ENCODE data around the gene CD248.
"Not testable (repeated sequence)": the region's sequence is repeated elsewhere in the genome, so short reads cannot be mapped to it uniquely, and the experiment has no call there.

The CD248 gene

GRCh38 chr11:66311965-66312548 is 4.8 kb downstream of the CD248 start:
- DNase-seq = peak; percentile 94

DNA sequence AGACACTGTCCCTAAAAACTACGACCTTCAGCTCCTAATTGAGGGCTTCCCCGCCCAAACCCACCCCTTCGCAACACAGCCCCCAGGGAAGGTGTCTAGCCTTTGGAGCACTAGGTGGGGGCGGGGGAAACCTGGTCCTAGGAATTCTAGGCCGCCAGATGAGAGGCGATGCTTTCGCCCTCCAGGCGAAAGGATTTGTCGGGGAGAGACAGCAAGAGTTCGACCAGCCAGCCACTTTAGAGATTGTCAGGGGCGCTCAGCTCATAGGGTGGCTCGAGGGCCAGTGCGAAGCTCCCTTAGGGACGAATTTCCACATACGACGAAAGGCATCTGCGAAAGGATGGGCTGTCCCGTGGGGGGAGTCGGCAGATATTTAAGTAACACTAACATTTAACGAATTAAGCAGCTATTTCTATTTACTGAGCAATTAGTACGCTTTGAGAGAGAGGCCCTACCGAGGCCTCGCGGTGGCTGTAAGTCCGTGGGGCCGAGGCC is 5.3 kb downstream of the CD248 start:
- no peak for DNase-seq

- DNase-seq = not testable (repeated sequence)
These were observed 5.9 kb downstream of the CD248 start for GRCh38 chr11:66310803-66311440.

GRCh38 chr11:66310324-66310723 is 6.5 kb downstream of the CD248 start:
- no peak for DNase-seq

GRCh38 chr11:66309475-66309874 is 7.4 kb downstream of the CD248 start:
- no peak for DNase-seq

- no peak for DNase-seq
These were observed 14.2 kb downstream of the CD248 start for GRCh38 chr11:66302656-66303055.

- DNase-seq = no peak
These were observed 17.7 kb downstream of the CD248 start for GRCh38 chr11:66299186-66299585.

DNA sequence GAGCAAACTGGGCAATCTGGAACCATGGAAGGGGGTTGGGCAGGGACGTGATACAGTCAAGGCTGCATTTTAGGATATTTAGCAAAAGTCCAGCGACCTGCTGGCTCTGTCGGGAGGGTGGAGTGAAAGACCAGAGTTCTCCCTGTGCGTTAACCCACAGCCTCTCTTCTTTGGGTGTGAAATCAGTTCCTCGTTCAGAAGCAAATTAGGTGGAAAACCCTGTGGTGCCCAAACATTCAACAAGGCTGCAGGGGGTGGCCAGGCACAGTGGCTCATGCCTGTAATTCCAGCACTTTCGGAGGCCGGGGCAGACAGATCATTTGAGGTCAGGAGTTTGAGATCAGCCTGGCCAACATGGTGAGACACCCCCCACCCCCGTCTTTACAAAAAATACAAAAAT is 19.2 kb downstream of the CD248 start:
- DNase-seq = no peak

GRCh38 chr11:66294626-66295620 is 21.9 kb downstream of the CD248 start:
- DNase-seq = no peak

DNA sequence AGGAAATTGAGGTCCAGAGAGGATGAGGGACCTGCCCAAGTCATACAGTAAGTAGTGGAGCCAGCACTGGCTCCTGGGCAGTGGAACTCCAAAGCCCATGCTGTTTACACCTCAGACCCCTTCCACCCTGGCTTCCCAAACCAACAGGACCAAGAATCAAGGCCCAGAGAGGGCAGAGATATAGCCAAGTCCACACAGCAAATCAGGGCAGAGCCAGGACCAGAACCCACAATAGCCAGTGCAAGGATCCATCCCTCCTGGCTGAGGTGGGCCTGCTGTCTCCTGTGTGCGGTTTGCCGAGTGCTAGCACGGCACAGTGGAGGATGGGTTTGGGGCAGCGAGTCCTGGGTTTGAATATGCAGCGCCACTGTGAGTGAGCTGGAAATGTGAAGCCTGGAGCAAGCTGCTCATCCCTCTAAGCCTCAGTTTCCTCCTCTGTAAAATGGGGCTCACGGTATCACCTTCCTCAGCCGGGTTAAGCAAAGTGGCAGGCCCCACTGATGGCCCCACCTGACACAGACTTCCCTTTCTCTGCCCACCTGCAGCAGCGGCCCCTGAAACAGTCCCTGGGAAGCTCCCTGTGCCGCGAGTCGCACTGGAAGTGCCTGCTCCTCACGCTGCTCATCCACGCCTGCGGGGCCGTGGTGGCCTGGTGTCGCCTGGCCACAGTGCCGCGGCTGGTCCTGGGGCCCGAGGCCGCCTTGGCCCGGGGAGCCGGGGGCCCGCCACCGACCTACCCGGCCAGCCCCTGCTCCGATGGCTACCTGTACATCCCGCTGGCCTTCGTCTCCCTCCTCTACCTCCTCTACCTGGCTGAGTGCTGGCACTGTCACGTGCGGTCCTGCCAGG is 22.8 kb downstream of the CD248 start:
- DNase-seq = no peak

GRCh38 chr11:66293352-66293751 is 23.5 kb downstream of the CD248 start:
- no peak for DNase-seq

- DNase-seq = no peak
These were observed 24.1 kb downstream of the CD248 start for GRCh38 chr11:66292543-66293332.

DNA sequence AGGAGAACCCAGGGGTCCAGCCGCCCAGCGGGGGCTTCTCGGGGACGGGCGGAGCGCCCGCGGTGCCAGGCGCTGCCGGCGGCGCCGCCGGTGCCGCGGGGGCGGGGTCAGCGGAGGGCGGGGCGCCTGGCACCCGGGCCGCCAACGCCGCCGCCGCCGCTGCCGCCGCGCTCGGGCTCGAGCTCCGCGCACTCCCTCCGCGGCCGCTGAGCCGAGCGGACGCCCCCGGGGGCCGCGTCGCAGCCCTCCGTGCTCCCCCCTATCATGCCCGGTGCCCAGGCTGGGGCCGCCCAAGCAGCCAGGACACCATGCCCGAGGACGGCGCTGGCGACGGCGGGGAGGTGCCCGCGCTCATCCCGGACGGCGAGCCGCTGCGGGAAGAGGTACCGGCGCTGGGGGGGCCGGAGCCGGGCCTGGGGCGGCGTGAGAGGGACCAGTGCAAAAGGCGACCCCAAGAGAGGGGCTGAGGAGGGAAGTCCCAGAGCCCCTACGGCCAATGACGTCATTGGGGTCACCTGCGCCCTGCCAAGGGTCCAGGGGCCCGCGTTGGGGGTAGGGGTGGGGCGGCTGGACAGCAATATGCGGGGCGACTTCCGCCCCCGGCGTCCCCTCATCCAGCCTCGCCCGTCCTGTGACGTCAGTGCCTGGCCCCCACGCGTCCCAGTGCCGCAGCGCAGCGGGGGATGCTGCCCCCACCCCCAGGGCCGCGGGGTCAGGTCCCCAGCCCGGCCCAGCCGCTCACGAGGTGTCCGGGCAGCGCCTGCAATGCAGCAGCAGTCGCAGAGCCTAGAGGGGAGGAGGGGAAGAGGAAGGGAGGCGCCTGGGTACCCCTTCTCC is 24.9 kb downstream of the CD248 start, which contains the start of gene TMEM151A:
Gene TMEM151A, plus strand, starts transcription at position 189 of the 837 bp plus-strand sequence. Its CDS starts 120 bp downstream, at position 309.
- DNase-seq = no peak

DNA sequence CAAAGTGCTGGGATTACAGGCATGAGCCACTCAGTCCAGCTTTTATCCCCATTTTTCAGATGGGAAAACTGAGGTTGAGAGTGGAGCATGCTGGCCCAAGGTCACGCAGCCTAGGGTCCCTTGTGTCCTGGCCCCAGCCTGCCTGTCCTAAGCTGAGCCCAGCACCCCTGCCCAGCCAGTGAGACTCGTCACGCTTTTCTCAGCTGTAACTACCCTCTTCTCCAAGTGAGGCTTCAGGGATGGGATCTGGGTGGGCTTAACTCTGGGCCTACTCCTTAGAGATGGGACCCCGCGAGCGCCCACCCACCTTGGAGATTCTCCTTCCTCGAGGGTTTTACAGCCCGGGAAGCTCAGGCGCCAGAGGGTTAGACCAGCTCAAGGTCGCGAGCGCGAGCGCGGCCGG is 25.5 kb downstream of the CD248 start:
- DNase-seq = no peak

GRCh38 chr11:66290330-66290621 is 26.6 kb downstream of the CD248 start:
- DNase-seq = no peak

GRCh38 chr11:66289548-66290329 is 27.1 kb downstream of the CD248 start:
- DNase-seq = no peak

DNA sequence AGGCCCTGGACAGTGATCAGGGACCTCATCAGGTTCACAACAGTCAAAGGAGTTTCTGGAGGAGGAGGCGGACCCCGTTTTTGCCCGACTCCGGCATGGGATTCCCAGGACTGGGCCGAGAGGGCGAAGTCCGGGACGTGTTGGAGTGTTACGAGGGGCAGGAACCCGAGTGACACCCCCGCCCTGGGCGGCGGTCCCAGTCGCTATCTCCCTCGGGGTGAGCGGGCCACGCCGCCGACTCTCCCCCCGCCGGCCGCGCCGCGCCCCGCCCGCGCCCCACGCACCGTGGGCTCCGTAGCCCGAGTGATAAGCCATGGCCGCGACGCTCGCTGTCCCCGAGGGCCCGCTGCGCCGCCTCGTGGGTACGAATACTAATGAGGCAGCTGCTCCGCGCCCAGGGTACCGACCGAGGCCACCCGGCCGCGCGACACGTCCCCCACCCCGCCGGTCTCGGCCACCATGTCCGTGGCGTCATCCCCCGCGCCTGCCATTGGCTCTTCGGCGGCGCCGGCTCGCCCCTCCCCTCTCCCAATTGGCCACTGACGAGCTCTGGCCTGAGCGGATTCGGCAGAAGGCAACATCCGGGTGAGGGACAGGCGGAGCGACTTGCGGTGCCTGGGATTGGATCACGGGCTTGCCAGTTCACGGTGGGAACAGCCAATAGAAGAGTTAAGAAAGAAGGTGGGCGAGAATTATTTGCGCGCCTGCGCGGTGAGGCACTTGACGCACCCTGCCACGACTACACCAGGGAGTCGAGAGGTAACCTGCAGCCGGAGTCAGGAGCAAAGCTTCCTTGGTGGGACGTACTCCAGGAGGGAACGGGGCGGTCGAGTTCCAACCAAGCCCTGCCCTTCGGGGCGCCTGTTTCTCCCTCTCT is 27.9 kb downstream of the CD248 start, which contains the start of gene YIF1A:
Gene YIF1A, minus strand, starts transcription at position 473 of the 877 bp plus-strand sequence. Its CDS starts 158 bp downstream, at position 315.
- peak; percentile 98 for DNase-seq

DNA sequence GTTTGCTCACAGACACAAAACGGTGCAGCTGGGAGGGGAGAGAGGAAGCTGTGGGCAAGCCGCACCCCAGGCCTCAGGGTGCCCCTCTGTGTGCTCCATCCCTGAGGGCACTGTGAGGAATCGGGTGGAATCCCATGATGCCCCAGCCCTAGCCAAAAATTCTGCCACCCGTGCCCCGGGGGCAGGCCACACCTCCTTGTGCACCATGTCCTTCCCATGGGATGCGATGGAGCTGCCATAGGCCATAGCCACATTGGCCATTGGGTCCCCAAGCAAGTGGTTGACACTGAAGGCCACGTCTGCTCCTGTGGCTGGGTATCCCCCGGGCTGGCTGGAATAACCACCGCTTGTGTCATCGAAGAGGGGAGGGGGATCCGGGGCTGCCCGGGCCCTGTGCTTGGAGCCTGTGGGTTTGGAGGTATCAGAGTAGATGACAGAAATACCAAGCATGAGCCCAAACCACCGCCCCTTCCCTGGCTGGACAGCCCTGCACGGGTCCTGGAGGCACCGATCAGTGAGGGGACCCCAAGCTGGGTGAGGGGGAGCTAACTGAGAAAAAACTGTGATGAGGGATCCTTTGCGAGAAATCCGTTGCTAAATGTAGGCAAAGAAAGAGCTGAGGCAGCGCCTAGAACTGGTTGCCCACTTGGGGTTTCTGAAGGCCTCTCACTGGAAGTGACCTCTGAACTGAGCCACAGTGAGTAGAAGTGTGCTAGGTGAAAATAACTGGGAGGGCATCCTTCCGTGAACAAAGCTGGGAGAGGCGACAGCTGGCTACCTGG is 28.8 kb downstream of the CD248 start:
- DNase-seq = no peak

Data from NCI-H1436 (cell line).